HepG2 (cell line): Measurements from ENCODE around the gene DNAJC12. TPM values are rescaled to one million over a fixed set of nuclear protein-coding genes. Genes with fewer than 3 reads are reported as not detected.
A peak's percentile ranks its signal among the peaks of the same experiment; 100 is the strongest.

ENCODE experiments used
- CBX1 ChIP-seq: IDR thresholded peaks from one replicate; pipeline ENCODE4 v1.6.1; 2016; ENCODE audit warnings: antibody characterized with exemption, low read depth
- CC2D1A ChIP-seq: sonication (generic); formaldehyde crosslinking; IDR thresholded peaks from 2 replicates; pipeline ENCODE4 v1.8.1; 2023; ENCODE audit warnings: mild to moderate bottlenecking, missing genetic modification reagents
- CENPBD1 ChIP-seq: sonication (generic); formaldehyde crosslinking; IDR thresholded peaks from 2 replicates; pipeline ENCODE4 v1.8.0; 2022; ENCODE audit warnings: missing genetic modification reagents, low read depth, mild to moderate bottlenecking, borderline replicate concordance
- CSRNP2 ChIP-seq: sonication (generic); formaldehyde crosslinking; conservative IDR thresholded peaks from 2 replicates; pipeline ENCODE4 v1.8.0; 2022; ENCODE audit warnings: low read depth, missing genetic modification reagents
- EEA1 ChIP-seq: sonication (generic); formaldehyde crosslinking; IDR thresholded peaks from 2 replicates; pipeline ENCODE4 v1.5.1; 2020; ENCODE audit warnings: mild to moderate bottlenecking, missing genetic modification reagents, borderline replicate concordance
- FIP1L1 ChIP-seq: fragments of 200-400 bp; formaldehyde crosslinking; IDR thresholded peaks from 2 replicates; pipeline ENCODE4 v1.6.1; 2018; ENCODE audit warnings: low read depth, mild to moderate bottlenecking, low read length, moderate library complexity, borderline replicate concordance; ENCODE audit not compliant: insufficient read depth
- FOXA3 ChIP-seq: IDR thresholded peaks from 2 replicates; pipeline ENCODE4 v1.6.1; 2016; ENCODE audit warnings: missing genetic modification reagents, missing compliant biosample characterization
- FOXJ3 ChIP-seq: sonication (generic); formaldehyde crosslinking; IDR thresholded peaks from 2 replicates; pipeline ENCODE4 v1.4.0; 2020; ENCODE audit warnings: missing genetic modification reagents, mild to moderate bottlenecking, borderline replicate concordance
- GTF3A ChIP-seq: sonication (generic); formaldehyde crosslinking; conservative IDR thresholded peaks from 2 replicates; pipeline ENCODE4 v1.4.0; 2020; ENCODE audit warnings: mild to moderate bottlenecking, missing genetic modification reagents
- HNRNPL ChIP-seq: fragments of 200-400 bp; formaldehyde crosslinking; IDR thresholded peaks from 2 replicates; pipeline ENCODE4 v1.6.1; 2017; ENCODE audit warnings: mild to moderate bottlenecking, low read depth, low read length
- ISX ChIP-seq: sonication (generic); formaldehyde crosslinking; conservative IDR thresholded peaks from 2 replicates; pipeline ENCODE4 v1.5.0; 2020; ENCODE audit warnings: missing genetic modification reagents
- KDM6A ChIP-seq: IDR thresholded peaks from 2 replicates; pipeline ENCODE4 v1.6.1; 2016; ENCODE audit warnings: low read depth
- PLRG1 ChIP-seq: fragments of 450-650 bp; conservative IDR thresholded peaks from 2 replicates; pipeline ENCODE4 v1.6.1; 2016
- POGZ ChIP-seq: sonication (generic); formaldehyde crosslinking; IDR thresholded peaks from 2 replicates; pipeline ENCODE4 v1.4.0; 2020; ENCODE audit warnings: mild to moderate bottlenecking, missing genetic modification reagents
- SCMH1 ChIP-seq: sonication (generic); formaldehyde crosslinking; IDR thresholded peaks from 2 replicates; pipeline ENCODE4 v1.9.0; 2021; ENCODE audit warnings: missing genetic modification reagents, mild to moderate bottlenecking, borderline replicate concordance
- SMAD9 ChIP-seq: sonication (generic); formaldehyde crosslinking; IDR thresholded peaks from 2 replicates; pipeline ENCODE4 v1.5.1; 2020; ENCODE audit warnings: mild to moderate bottlenecking, missing genetic modification reagents
- TP53 ChIP-seq: sonication (generic); formaldehyde crosslinking; conservative IDR thresholded peaks from 2 replicates; pipeline ENCODE4 v1.4.0; 2020; ENCODE audit warnings: missing genetic modification reagents
- USF2 ChIP-seq, 2 experiments: sonication (generic) in 1 of 2; formaldehyde crosslinking in 1 of 2; IDR thresholded peaks; 2 replicates each; pipeline versions ENCODE4 v1.5.1 to v1.6.1; 2011 to 2020; ENCODE audit warnings: borderline replicate concordance in 1 of 2, low read depth in 1 of 2, low read length in 1 of 2, mild to moderate bottlenecking in 1 of 2, missing genetic modification reagents in 1 of 2, moderate library complexity in 1 of 2
- XRCC5 ChIP-seq: fragments of 200-400 bp; formaldehyde crosslinking; optimal IDR thresholded peaks from 2 replicates; pipeline ENCODE3; 2017; ENCODE audit warnings: mild to moderate bottlenecking, low read length
- ZFP37 ChIP-seq: sonication (generic); formaldehyde crosslinking; IDR thresholded peaks from 2 replicates; pipeline ENCODE4 v1.4.0; 2020; ENCODE audit warnings: missing genetic modification reagents, borderline replicate concordance
- ZFP91 ChIP-seq: sonication (generic); formaldehyde crosslinking; IDR thresholded peaks from 2 replicates; pipeline ENCODE4 v1.9.0; 2022; ENCODE audit warnings: missing genetic modification reagents, mild to moderate bottlenecking, borderline replicate concordance
- ZMYM2 ChIP-seq: sonication (generic); formaldehyde crosslinking; IDR thresholded peaks from 2 replicates; pipeline ENCODE4 v1.8.0; 2022; ENCODE audit warnings: mild to moderate bottlenecking, missing genetic modification reagents
- ZNF180 ChIP-seq: sonication (generic); formaldehyde crosslinking; IDR thresholded peaks from 2 replicates; pipeline ENCODE4 v1.4.0; 2020; ENCODE audit warnings: low read depth, missing genetic modification reagents, borderline replicate concordance
- ZNF326 ChIP-seq: sonication (generic); formaldehyde crosslinking; IDR thresholded peaks from 2 replicates; pipeline ENCODE4 v1.4.0; 2020; ENCODE audit warnings: missing genetic modification reagents, borderline replicate concordance
- ZNF446 ChIP-seq: sonication (generic); formaldehyde crosslinking; IDR thresholded peaks from 2 replicates; pipeline ENCODE4 v1.5.0; 2020; ENCODE audit warnings: mild to moderate bottlenecking, missing genetic modification reagents
- ZNF605 ChIP-seq: sonication (generic); formaldehyde crosslinking; IDR thresholded peaks from 2 replicates; pipeline ENCODE4 v1.8.0; 2022; ENCODE audit warnings: mild to moderate bottlenecking, missing genetic modification reagents
- polyA plus RNA-seq, 8 experiments: library from polyadenylated mRNA; depleted of rRNA in 3 of 8; stranded (reverse) in 7 of 8; unstranded in 1 of 8; fragments of >200 nt; fragmentation: Illumina TruSeq in 4 of 8; extraction: Trizol in 4 of 8; gene quantifications; 2 replicates each; pipeline versions ENCODE4 v1.2.1 to v1.2.3, GENCODE V29; 2011 to 2016; ENCODE audit warnings: low read depth in 4 of 8, missing spikeins in 1 of 8, mixed read lengths in 1 of 8; ENCODE audit not compliant: insufficient read depth in 1 of 8
- total RNA-seq, 5 experiments: library from RNA; depleted of rRNA; stranded (reverse); fragments of >200 nt; fragmentation: Illumina TruSeq; extraction: Trizol; gene quantifications; 2 replicates each; pipeline ENCODE4 v1.2.3, GENCODE V29; 2016; ENCODE audit warnings: low read depth in 1 of 5

The DNAJC12 gene
- total and polyA plus RNA-seq, 2 of the 13 experiments (the other 11 are each of a cell fraction or from before 2014, with no cell fraction given): 11.6 to 43.9 TPM

DNA sequence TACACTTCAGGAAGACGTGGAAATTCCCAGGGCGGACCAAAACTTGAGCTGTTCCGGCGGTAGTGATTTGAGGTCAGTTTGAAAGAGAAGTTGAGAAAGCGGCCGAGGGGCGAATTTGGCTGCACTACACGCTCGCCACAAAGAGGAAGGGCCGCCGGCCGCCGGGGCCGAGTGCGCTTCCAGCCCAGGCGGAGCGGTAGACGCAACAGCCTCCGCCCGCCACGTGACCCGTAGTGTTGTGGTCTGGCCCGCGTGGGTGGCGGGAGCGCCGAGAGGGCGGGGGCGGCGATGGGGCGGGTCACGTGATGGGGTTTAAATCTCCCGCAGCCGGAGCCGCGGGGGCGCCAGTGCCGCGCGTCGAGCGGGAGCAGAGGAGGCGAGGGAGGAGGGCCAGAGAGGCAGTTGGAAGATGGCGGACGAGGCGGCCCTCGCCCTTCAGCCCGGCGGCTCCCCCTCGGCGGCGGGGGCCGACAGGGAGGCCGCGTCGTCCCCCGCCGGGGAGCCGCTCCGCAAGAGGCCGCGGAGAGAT, 46.4 kb upstream of the DNAJC12 start, which contains the start of gene SIRT1 (continued):
- TF ChIP-seq CSRNP2 (CRISPR knock-in tag) (0 out of 2 replicates have a peak, but pooled peaks have one; percentile 64), ZNF605 (CRISPR knock-in tag) (peak; percentile 80), HNRNPL (no peak), ZNF180 (no peak), FOXA3 (CRISPR knock-in tag) (peak; percentile 68), POGZ (peak; percentile 97), EEA1 (CRISPR knock-in tag) (no peak), KDM6A (no peak), ZNF326 (CRISPR knock-in tag) (no peak), CBX1 (peak; percentile 42), FOXJ3 (peak; percentile 37; the same call in 1 of the 2 replicates), GTF3A (no peak), SCMH1 (CRISPR knock-in tag) (no peak), ZMYM2 (CRISPR knock-in tag) (peak; percentile 63; the same call in 1 of the 2 replicates), USF2 (IDR thresholded peaks at IDR 0.05; ENCODE audit: low read depth, low read length) (peak; percentile 94), USF2 (CRISPR knock-in tag; IDR thresholded peaks at IDR 0.05; ENCODE audit: borderline replicate concordance) (peak; percentile 98; the same call in 1 of the 2 replicates), CC2D1A (CRISPR knock-in tag) (no peak), ZFP37 (CRISPR knock-in tag) (peak; percentile 76; the same call in 1 of the 2 replicates), CENPBD1 (CRISPR knock-in tag) (no peak; the same call in 1 of the 2 replicates), TP53 (CRISPR knock-in tag) (0 out of 2 replicates have a peak, but pooled peaks have one; percentile 36), ZNF446 (CRISPR knock-in tag) (peak; percentile 36; the same call in 1 of the 2 replicates), XRCC5 (peak; percentile 51), SMAD9 (no peak), PLRG1 (no peak), ISX (CRISPR knock-in tag) (no peak), ZFP91 (CRISPR knock-in tag) (peak; percentile 88), FIP1L1 (no peak)
